ENCODE measurements around the gene CGB7.
"Not testable (repeated sequence)": the region's sequence is repeated elsewhere in the genome, so short reads cannot be mapped to it uniquely, and the experiment has no call there.

The CGB7 gene

DNA sequence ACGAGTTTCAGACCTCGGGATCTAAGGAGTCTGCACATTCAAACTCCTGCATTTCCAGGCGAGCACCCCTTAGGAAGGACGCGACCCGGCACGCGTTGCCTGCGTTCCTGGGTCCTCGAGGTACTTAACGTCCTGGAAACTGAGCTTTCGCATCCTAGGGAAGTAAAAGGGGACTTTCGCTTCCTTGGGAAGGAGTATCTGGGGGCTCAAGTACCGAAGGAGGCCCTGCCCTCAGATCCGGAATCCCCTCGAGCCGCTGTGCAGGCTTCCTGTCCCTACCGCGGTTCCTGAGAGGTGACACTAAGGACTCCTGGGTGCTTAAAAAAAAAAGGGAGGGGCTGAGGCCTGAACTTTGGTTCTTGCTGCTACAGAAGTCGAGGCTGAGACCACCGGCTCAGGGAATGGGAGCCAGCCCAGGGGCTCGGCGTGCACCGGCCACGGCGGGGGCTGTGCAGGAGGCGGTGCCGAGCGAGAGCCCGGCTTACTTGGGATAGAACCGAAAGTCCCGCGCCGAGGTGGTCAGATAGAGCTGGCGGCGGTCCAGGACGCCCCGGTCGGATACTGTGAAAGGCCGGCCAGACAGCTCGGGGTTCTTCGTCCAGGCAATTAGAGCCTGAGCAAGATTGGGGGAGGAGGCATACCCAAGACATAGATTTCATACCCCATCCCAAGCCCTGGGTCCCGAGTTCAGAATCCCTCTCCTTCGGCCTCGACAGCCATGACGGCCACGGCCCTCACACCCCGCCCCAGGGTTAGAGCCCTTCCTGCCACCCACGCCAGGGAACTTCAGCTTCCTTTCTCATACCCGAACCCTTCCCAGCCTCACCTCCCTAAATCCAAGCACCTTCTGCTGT is 38.9 kb downstream of the CGB7 start:
- Histone ChIP-seq H3K4me3 (ENCODE audit: low read depth in 1 of 2, low read length in 2 of 2) (peak overlapping the region; percentile 38 to 69), H3K36me3 (ENCODE audit: control insufficient read depth in 1 of 2, insufficient read depth in 2 of 2, low read length in 2 of 2) (peaks cover 0 to 25% of the 10 kb centered on the region in 2 donors), H3K4me1 (ENCODE audit: control insufficient read depth in 1 of 2, insufficient read depth in 2 of 2, low read length in 2 of 2) (peaks cover 0 to 22% of the 10 kb centered on the region in 2 donors)
- not testable (repeated sequence) for H3K9me3 ChIP-seq (ENCODE audit: control insufficient read depth in 1 of 2, low read length in 2 of 2); H3K27ac ChIP-seq (ENCODE audit: low read length); H3K27me3 ChIP-seq (ENCODE audit: low read depth, low read length)

DNA sequence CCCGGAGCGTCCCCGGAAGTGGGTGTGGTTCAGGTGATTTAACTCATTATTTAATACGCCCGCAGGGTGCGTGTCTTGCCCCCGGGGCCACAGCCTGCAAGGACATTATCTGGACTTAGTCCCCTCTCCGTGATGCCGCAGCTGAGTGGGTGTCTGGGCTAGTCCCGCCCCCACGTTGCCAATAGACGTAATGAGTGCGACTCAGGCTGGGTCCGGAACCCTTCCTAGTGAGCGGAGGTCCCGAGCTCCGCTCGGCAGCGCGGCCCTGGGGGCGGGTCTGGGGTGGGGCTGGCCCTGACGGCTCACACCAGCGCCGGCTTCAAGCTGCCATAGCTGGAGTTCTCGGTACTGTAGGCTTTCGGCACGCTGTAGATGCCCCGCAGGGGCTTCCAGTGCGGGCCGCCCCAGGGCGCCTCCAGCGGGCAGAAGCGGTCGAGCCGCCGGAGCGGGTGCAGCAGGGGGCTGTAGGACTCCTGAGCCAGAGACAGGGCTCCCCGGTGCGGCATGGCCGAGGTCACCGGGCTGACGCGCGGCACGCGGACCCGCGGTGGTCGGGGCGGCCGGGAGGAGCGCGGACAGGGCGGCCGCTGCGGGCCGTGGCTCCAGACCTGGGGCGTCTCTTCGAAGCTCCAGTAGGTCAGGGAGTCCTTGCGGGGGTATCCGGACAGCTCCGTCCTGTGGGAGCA is 39.7 kb downstream of the CGB7 start:
- H3K27ac ChIP-seq (ENCODE audit: low read length): no peak overlapping the region
- peak overlapping the region; percentile 38 to 69 for H3K4me3 ChIP-seq (ENCODE audit: low read depth in 1 of 2, low read length in 2 of 2)
- peaks cover 0 to 26% of the 10 kb centered on the region in 2 donors for H3K36me3 ChIP-seq (ENCODE audit: control insufficient read depth in 1 of 2, insufficient read depth in 2 of 2, low read length in 2 of 2)
- H3K4me1 ChIP-seq (ENCODE audit: control insufficient read depth in 1 of 2, insufficient read depth in 2 of 2, low read length in 2 of 2): peaks cover 0 to 22% of the 10 kb centered on the region in 2 donors
- H3K27me3 ChIP-seq (ENCODE audit: low read depth, low read length): peaks cover 8% of the 10 kb centered on the region
- no peaks in the 10 kb centered on the region for H3K9me3 ChIP-seq (ENCODE audit: control insufficient read depth in 1 of 2, low read length in 2 of 2)

GRCh38 chr19:49017041-49017665 is 40.4 kb downstream of the CGB7 start, which contains the start of gene LHB:
TSS of gene LHB (minus strand) at chr19:49017091. CDS start at chr19:49017081, 10 bp downstream.
- Histone ChIP-seq H3K4me3 (ENCODE audit: low read depth in 1 of 2, low read length in 2 of 2) (peak within 1 kb of the TSS; percentile 38 to 69), H3K27me3 (ENCODE audit: low read depth, low read length) (peaks cover 8% of the 10 kb centered on the region), H3K9me3 (ENCODE audit: control insufficient read depth in 1 of 2, low read length in 2 of 2) (no peaks in the 10 kb centered on the region), H3K27ac (ENCODE audit: low read length) (no peak within 1 kb of the TSS), H3K4me1 (ENCODE audit: control insufficient read depth in 1 of 2, insufficient read depth in 2 of 2, low read length in 2 of 2) (peaks cover 0 to 22% of the 10 kb centered on the region in 2 donors), H3K36me3 (ENCODE audit: control insufficient read depth in 1 of 2, insufficient read depth in 2 of 2, low read length in 2 of 2) (peaks cover 6 to 33% of the 10 kb centered on the region in 2 donors)

- H3K4me3 ChIP-seq (ENCODE audit: low read depth in 1 of 2, low read length in 2 of 2): no peak overlapping the region
- H3K4me1 ChIP-seq (ENCODE audit: control insufficient read depth in 1 of 2, insufficient read depth in 2 of 2, low read length in 2 of 2): peaks cover 0 to 22% of the 10 kb centered on the region in 2 donors
- peaks cover 8% of the 10 kb centered on the region for H3K27me3 ChIP-seq (ENCODE audit: low read depth, low read length)
- no peak overlapping the region for H3K27ac ChIP-seq (ENCODE audit: low read length)
- H3K36me3 ChIP-seq (ENCODE audit: control insufficient read depth in 1 of 2, insufficient read depth in 2 of 2, low read length in 2 of 2): peaks cover 13 to 42% of the 10 kb centered on the region in 2 donors
- H3K9me3 ChIP-seq (ENCODE audit: control insufficient read depth in 1 of 2, low read length in 2 of 2): no peaks in the 10 kb centered on the region
Measured at GRCh38 chr19:49016067-49016839, 41.3 kb downstream of the CGB7 start.

DNA sequence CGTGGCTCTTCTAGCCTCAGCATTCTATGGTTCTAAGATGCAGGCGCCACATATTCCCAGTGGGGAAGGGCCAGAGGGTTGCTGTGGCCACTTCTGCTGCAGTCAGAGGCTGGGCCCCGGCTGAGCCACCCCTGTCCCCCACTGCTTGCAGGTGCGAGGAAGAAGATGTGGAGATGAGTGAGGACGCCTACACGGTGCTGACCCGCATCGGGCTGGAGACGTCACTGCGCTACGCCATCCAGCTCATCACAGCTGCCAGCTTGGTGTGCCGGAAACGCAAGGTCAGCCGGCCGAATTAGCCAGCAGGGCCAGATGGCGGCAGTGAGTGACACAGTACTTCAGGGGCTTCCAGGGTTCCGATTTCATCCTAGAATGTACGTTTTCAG is 42.7 kb downstream of the CGB7 start:
- Histone ChIP-seq H3K4me3 (ENCODE audit: low read depth in 1 of 2, low read length in 2 of 2) (no peak overlapping the region), H3K9me3 (ENCODE audit: control insufficient read depth in 1 of 2, low read length in 2 of 2) (no peaks in the 10 kb centered on the region), H3K27me3 (ENCODE audit: low read depth, low read length) (no peaks in the 10 kb centered on the region), H3K4me1 (ENCODE audit: control insufficient read depth in 1 of 2, insufficient read depth in 2 of 2, low read length in 2 of 2) (peaks cover 0 to 22% of the 10 kb centered on the region in 2 donors), H3K27ac (ENCODE audit: low read length) (no peak overlapping the region), H3K36me3 (ENCODE audit: control insufficient read depth in 1 of 2, insufficient read depth in 2 of 2, low read length in 2 of 2) (peaks cover 14 to 56% of the 10 kb centered on the region in 2 donors)

GRCh38 chr19:49014123-49014869 is 43.3 kb downstream of the CGB7 start:
- Histone ChIP-seq H3K9me3 (ENCODE audit: control insufficient read depth in 1 of 2, low read length in 2 of 2) (no peaks in the 10 kb centered on the region), H3K27me3 (ENCODE audit: low read depth, low read length) (no peaks in the 10 kb centered on the region), H3K4me1 (ENCODE audit: control insufficient read depth in 1 of 2, insufficient read depth in 2 of 2, low read length in 2 of 2) (peaks cover 0 to 17% of the 10 kb centered on the region in 2 donors), H3K36me3 (ENCODE audit: control insufficient read depth in 1 of 2, insufficient read depth in 2 of 2, low read length in 2 of 2) (peaks cover 14 to 61% of the 10 kb centered on the region in 2 donors), H3K27ac (ENCODE audit: low read length) (no peak overlapping the region), H3K4me3 (ENCODE audit: low read depth in 1 of 2, low read length in 2 of 2) (no peak overlapping the region)

GRCh38 chr19:49011194-49011593 is 46.4 kb downstream of the CGB7 start:
- Histone ChIP-seq H3K27me3 (ENCODE audit: low read depth, low read length) (no peaks in the 10 kb centered on the region), H3K4me3 (ENCODE audit: low read depth in 1 of 2, low read length in 2 of 2) (no peak overlapping the region), H3K36me3 (ENCODE audit: control insufficient read depth in 1 of 2, insufficient read depth in 2 of 2, low read length in 2 of 2) (peaks cover 27 to 74% of the 10 kb centered on the region in 2 donors), H3K27ac (ENCODE audit: low read length) (no peak overlapping the region), H3K9me3 (ENCODE audit: control insufficient read depth in 1 of 2, low read length in 2 of 2) (no peaks in the 10 kb centered on the region), H3K4me1 (ENCODE audit: control insufficient read depth in 1 of 2, insufficient read depth in 2 of 2, low read length in 2 of 2) (no peaks in the 10 kb centered on the region)

DNA sequence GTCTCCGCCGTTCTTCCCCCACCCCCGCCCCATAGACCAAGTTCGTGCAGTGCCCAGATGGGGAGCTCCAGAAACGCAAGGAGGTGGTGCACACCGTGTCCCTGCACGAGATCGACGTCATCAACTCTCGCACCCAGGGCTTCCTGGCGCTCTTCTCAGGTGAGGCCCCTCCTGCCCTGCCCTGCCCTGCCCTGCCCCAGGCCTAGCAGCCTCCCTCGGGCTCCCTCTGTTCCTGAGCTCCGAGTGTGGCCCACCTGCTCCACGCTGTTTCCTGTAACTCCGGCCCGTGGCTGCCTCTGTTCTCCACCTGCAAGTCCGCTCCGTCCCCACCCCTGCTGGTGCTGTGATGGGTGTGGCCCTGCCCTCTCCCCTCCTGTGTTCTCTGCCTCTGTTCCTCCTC is 47.1 kb downstream of the CGB7 start:
- Histone ChIP-seq H3K4me1 (ENCODE audit: control insufficient read depth in 1 of 2, insufficient read depth in 2 of 2, low read length in 2 of 2) (no peaks in the 10 kb centered on the region), H3K27me3 (ENCODE audit: low read depth, low read length) (no peaks in the 10 kb centered on the region), H3K4me3 (ENCODE audit: low read depth in 1 of 2, low read length in 2 of 2) (no peak overlapping the region), H3K27ac (ENCODE audit: low read length) (no peak overlapping the region), H3K36me3 (ENCODE audit: control insufficient read depth in 1 of 2, insufficient read depth in 2 of 2, low read length in 2 of 2) (peaks cover 31 to 74% of the 10 kb centered on the region in 2 donors), H3K9me3 (ENCODE audit: control insufficient read depth in 1 of 2, low read length in 2 of 2) (no peaks in the 10 kb centered on the region)

DNA sequence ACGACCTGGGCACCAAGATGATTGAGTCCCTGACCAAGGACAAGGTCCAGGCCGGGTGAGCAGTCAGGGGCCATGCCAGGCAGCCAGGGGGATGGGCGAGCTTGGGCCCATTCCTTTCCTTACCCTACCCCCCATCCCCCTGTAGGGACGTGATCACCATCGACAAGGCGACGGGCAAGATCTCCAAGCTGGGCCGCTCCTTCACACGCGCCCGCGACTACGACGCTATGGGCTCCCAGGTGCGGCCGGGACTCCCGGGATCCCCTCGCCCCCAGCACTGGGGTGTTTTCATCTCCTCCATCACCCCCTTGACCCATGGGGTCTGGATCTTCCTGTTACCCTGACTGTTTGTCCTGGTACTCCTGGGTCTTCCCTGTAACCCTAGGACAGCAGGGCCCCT is 47.7 kb downstream of the CGB7 start:
- no peak overlapping the region for H3K27ac ChIP-seq (ENCODE audit: low read length)
- no peaks in the 10 kb centered on the region for H3K9me3 ChIP-seq (ENCODE audit: control insufficient read depth in 1 of 2, low read length in 2 of 2)
- no peaks in the 10 kb centered on the region for H3K27me3 ChIP-seq (ENCODE audit: low read depth, low read length)
- H3K36me3 ChIP-seq (ENCODE audit: control insufficient read depth in 1 of 2, insufficient read depth in 2 of 2, low read length in 2 of 2): peaks cover 37 to 74% of the 10 kb centered on the region in 2 donors
- H3K4me3 ChIP-seq (ENCODE audit: low read depth in 1 of 2, low read length in 2 of 2): no peak overlapping the region
- H3K4me1 ChIP-seq (ENCODE audit: control insufficient read depth in 1 of 2, insufficient read depth in 2 of 2, low read length in 2 of 2): no peaks in the 10 kb centered on the region

- Histone ChIP-seq H3K27me3 (ENCODE audit: low read depth, low read length) (no peaks in the 10 kb centered on the region), H3K36me3 (ENCODE audit: control insufficient read depth in 1 of 2, insufficient read depth in 2 of 2, low read length in 2 of 2) (peaks cover 35 to 73% of the 10 kb centered on the region in 2 donors), H3K4me3 (ENCODE audit: low read depth in 1 of 2, low read length in 2 of 2) (no peak overlapping the region), H3K9me3 (ENCODE audit: control insufficient read depth in 1 of 2, low read length in 2 of 2) (no peaks in the 10 kb centered on the region), H3K4me1 (ENCODE audit: control insufficient read depth in 1 of 2, insufficient read depth in 2 of 2, low read length in 2 of 2) (no peaks in the 10 kb centered on the region), H3K27ac (ENCODE audit: low read length) (no peak overlapping the region)
Measured at GRCh38 chr19:49006905-49007304, 50.6 kb downstream of the CGB7 start.

Measured in muscle layer of duodenum (tissue), 2 donors.